GM19193 (cell line): ENCODE results near the gene LGALS12.

Experiments used
- POLR2A ChIP-seq: IDR thresholded peaks from 4 replicates; pipeline ENCODE4 v1.6.1; 2011; ENCODE audit not compliant: insufficient read depth, insufficient read length; ENCODE audit errors: extremely low read depth

The LGALS12 gene

DNA sequence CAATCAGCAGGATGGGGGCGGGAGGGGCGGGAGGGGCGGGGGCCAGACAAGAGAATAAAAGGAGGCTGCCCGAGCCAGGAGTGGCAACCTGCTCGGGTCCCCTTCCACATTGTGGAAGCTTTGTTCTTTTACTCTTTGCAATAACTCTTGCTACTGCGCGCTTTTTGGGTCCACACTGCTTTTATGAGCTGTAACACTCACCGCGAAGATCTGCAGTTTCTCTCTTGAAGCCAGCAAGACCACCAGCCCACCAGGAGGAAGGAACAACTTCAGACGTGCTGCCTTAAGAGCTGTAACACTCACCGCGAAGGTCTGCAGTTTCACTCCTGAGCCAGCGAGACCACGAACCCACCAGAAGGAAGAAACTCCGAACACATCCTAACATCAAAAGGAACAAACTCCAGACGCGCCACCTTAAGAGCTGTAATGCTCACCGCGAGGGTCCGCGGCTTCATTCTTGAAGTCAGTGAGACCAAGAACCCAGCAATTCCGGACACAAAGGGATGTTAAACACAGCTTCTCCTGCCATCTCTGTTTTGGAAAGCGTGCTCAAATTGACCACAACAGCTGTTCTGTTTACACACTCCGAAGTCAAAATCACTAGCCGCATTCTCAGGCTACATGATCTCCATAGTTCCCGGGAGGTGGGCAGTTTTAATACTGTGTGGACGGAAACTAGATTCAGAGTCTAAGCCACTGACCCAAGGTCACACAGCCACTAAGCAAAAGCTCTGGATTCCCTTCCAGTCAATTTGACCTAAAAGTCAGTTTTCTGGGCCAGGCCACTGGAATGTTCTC lies 45.4 kb downstream of the LGALS12 start:
- TF ChIP-seq POLR2A, result no peak

DNA sequence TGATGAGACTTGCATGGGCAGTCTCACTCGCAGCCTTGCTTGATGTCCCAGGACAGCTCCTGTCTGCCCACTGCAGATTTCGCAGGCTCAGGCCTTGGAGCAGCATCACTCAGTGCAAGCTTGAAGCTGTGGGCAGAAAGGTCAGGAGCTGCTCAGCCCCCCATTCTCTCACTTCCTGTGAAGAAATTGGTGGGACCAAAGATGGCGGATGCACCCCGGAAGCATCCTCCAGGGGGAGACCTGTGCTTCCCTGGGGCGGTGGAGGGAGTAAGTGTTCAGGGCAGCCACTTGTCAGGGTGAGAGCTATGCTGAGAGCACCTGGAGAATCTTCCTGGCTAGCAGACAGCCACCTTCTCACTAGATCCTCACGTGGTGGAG lies 46.0 kb downstream of the LGALS12 start:
- no peak for TF ChIP-seq POLR2A

DNA sequence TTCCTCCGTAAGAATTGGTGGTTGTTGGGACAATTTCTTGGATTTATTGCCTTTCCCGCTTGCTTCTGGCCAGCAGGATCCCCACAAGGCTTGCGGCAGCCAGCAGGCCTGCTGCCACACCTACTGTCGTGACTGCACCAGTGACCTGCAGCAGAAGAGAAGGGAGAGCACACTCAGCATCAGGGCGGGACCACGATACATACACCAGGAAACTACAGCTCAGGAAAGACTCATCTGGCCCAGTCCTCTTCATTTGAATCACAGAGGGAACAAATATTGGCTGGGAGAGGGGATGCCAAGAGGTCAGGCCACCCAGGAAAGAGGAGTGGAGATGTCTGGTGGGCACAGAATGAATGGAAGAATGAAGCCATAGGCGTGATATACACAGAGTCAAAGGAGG lies 47.0 kb downstream of the LGALS12 start:
- TF ChIP-seq POLR2A, result no peak

DNA sequence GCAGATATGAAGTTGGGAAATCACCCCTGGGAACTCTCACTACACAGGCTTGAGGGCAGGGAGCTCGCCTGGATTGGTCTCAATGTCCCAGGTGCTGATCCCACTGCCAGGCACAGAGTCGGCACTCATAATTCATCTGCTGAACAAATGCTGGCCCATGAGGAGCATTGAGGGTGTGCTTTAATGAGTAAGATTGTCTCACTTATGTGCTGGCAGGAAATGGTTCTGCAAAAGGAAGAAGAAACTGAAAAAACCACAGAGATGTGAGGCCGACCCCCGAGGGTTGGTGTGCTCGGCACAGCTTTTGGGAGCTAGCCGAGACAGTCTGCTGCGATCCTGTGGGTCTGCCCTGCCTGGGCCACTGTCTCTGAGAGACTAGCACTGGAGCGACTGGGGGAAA lies 47.9 kb downstream of the LGALS12 start:
- peak; percentile 47 for TF ChIP-seq POLR2A

DNA sequence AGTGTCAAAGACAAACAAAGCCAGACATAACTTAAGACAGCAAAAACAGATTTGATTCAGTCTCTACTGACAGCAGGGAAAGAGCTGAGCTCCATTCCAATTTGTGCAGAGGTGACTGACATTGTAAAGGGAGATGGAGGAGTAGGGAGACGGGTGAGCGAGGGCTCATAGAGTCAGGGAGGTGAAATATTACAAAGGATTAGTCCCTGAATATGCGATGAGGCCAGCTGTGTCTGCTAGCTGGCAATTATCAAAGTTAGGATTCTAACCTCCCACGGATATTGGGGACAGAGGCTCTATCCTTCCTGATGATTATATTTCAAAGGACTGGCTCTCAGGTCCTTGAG lies 49.0 kb downstream of the LGALS12 start:
- TF ChIP-seq POLR2A, result no peak

DNA sequence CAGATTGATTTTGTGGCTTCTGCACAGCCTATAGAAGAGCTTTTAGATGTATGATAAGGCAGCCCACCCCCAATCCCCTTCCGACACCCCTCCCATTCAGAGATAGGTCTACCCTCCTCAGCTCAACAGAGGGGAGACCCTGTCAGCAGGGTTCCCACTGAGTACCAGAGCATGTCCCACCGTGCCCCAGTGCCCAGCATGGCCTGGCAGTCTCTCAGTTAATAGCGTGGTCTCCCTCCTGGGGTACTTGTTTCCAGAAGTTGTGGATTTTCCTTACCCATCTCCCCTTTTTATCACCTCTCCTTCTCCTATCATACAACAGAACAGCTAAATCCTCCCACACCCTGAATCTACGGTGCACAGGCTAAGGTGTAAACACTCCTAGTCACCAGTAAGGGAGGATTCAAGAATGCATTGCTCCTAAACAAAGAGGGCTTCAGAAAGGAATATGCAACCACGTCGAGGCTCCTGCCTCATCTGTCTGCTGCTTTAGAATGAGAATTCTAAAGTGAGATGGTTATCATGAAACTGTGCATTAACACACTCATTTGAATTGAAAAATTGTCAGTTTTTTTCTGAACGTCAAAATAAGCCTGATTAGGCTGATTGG lies 50.6 kb downstream of the LGALS12 start:
- TF ChIP-seq POLR2A, result no peak

DNA sequence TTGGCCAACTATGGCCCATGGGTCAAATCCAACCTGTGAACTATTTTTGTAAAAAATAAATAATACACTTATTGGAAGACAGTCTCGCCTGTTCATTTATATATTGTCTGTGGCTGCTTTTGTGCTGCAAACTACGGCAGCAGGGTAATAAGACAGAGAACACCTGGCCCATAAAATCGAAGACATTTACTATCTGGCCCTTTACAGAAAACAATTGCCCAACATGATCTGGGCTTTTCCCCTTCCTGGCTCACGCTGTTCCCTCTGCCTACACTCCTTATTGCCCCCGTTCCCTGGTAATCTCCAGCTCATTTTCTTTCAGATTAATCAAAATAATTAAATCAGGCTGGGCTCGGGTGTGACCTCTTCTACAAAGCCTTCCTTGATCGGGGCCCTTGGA lies 51.7 kb downstream of the LGALS12 start:
- no peak for TF ChIP-seq POLR2A

DNA sequence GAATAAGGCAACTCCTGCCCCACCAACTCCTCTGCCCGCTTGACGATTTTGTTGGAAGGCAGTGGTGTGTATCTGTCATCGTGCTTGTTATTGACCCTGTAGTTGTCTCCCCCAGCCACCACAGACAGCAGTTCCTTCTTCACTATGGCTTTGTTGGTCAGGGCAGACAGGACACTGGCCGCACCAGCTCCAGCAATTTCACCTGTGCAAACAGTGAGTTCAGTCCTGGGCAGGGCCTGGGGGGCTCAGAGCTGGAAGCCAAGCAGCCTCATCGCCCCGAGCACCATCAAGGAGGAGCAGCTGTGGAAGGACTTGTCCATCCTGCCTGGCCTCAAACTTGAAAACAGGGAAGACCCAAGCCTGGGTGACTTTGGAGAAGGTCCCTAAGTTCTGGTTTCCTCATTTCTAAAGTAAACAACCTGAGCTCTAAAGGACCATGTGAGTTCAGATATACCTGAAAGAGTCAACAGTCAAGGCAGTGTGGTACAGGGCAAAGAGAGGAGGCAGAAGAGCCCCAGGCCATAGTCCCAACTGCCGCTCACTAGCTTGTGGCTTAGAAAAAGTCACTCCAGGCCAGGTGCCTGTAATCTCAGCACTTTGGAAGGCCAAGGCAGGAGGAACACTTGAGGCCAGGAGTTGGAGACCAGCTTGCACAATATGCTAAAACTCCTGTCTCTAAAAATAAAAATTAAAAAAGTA lies 52.7 kb downstream of the LGALS12 start:
- TF ChIP-seq POLR2A, result no peak

DNA sequence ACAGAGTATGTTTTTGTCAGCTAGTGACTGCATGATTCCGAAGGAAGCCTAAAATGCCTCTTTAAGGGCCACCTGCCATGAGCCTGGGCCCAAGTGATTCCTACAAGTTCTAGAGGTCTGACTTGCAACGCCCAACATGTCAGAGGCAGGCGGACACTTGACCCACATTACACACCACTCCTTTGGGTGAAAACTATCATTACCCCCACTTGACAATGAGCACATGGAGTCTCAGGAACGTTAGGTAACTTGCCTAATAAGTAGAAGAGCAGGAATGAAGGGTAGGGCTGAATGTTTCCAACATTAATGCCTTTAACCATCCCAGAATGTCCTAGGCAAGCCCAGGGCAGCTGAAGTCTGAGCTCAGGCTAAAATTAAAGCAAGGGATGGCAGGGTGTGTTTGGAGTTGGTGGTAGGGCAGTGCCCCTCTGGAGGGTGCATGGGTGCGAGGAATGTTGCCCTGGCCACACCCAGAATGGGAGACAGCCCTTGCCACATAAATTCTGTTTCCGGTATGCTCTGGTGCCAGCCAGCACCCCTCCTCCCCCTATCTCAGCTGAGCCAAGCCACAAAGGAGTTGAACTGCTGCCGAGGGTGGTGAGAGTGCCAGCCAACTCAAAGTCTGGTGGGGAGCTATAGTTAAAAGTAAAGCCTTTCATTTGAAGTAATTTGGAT lies 54.8 kb downstream of the LGALS12 start:
- no peak for TF ChIP-seq POLR2A

DNA sequence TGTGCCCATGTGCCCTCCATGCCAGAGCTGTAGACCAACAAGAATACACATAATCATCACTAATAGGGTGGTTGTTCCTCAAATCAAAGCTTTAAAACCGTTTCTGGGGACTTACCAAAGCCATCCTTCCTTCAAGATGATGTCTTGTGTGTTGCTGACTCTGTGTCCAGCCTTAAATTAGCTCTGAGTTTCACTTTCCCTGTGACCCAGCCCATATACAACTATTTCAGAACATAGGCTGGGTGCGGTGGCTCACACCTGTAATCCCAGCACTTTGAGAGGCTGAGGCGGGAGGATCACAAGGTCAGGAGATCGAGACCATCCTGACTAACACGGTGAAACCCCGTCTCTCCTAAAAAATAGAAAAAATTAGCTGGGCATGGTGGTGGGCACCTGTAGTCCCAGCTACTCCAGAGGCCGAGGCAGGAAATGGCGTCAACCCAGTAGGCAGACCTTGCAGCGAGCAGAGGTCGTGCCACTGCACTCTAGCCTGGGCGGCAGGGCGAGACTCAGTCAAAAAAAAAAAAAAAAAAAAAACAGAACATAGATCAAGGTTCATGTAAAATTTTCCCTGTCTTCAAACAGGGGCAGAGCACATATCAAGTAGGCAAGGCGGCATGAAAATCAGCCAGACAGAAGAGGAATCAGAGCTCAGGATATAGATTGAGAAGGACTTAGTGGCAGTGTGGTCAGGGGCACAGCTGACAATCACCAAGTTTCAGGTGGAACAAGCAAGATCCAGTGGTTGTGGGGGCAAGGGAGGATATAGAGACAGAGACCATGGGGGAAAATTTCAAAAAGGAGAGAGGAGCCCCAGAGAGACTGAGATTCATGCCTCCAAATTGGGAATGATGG lies 57.5 kb downstream of the LGALS12 start, which contains the start of gene PLAAT2:
Gene PLAAT2, minus strand, starts transcription at position 179 of the 855 bp plus-strand sequence. Its CDS starts 55 bp downstream, at position 124.
- TF ChIP-seq POLR2A, result no peak

DNA sequence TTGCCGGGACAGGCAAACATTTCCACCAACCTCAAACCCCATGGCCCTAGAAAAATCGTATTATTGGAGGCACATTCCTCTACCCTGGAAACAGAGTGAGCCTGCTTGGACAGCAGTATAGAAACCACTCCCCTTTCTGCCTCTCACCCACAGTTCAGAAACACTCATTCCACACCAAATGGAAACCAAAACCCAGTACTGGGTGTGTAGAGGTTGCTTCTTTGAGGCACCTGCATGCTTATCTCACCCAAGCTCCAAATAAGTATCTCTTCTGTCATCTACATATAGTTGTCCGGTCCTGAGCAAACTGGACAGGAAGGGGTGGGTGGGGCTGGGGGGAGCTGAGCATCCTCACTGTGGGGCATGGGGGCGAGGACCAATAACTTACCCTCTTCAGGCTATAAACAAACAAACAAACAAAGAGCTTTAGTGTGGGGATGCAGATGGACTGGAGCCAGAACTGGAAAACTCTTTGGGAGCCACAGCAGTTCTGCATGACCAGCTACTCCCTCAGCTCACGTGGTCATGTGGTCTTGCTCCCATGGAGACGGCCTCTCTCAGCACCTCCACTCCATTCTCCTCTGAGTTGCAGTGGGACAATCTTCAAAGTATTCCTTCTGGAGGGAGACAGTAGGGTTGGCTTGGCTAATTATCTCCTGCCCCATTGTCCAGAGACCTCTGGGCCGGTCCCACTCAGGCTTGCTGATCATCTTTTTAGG lies 58.3 kb downstream of the LGALS12 start:
- no peak for TF ChIP-seq POLR2A

DNA sequence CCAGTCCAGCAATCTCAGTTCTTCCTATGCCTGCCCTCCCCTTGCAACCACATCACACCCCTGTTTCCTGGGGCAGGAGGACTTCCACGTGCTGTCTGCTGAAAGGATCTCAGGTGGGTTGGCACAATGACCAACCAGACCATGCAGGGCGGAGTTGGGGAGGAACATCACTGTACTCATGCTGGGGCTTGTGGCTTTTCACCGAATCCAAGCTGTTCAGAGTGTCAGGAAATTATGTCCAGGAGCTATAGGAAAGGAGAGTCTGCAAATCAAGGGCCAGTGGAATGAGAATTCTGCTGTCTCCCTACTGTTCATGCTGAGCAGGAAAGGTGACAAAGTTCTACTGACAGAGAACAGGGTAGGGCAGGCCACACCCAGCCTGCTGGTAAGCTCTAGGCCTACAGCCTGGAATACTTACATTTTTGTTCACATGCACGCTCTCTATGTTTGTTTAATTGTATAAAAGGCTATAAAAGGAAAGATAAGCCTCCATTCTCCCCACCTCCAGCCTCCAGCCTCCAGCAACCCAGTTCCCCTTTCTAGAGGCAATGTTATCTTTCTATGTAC lies 59.0 kb downstream of the LGALS12 start:
- TF ChIP-seq POLR2A, result no peak
